Hepatocyte (in vitro differentiated cells): ENCODE data around the gene ACD.

Experiments used
- CTCF ChIP-seq: fragments of 200-600 bp; sonication (generic); IDR thresholded peaks from 2 replicates; pipeline ENCODE4 v1.5.1; 2016; ENCODE audit warnings: antibody characterized with exemption, mild to moderate bottlenecking; ENCODE audit not compliant: poor library complexity
- EZH2 ChIP-seq: fragments of 200-600 bp; sonication (generic); IDR thresholded peaks from 2 replicates; pipeline ENCODE4 v1.6.1; 2016; ENCODE audit warnings: antibody characterized with exemption, mild to moderate bottlenecking, borderline replicate concordance
- EZH2phosphoT487 ChIP-seq: fragments of 200-600 bp; sonication (generic); IDR thresholded peaks from one replicate; pipeline ENCODE4 v1.6.1; 2018; ENCODE audit warnings: antibody characterized with exemption, mild to moderate bottlenecking, low read depth, moderate library complexity; ENCODE audit not compliant: unreplicated experiment, severe bottlenecking

GRCh38 chr16:67653128-67653788, 6.8 kb downstream of the ACD start:
- TF ChIP-seq CTCF (peak; percentile 7), EZH2 (peak; percentile 60), EZH2phosphoT487 (no peak)
